GM18519 (cell line): Measurements from ENCODE around the gene TUBB6.

Experiments used
- ATAC-seq: cut with Tn5 transposase; IDR thresholded peaks from one replicate; pipeline ENCODE4 v1.9.1; 2021; ENCODE audit warnings: mild to moderate bottlenecking, moderate library complexity; ENCODE audit not compliant: unreplicated experiment, low FRiP score

The TUBB6 gene

DNA sequence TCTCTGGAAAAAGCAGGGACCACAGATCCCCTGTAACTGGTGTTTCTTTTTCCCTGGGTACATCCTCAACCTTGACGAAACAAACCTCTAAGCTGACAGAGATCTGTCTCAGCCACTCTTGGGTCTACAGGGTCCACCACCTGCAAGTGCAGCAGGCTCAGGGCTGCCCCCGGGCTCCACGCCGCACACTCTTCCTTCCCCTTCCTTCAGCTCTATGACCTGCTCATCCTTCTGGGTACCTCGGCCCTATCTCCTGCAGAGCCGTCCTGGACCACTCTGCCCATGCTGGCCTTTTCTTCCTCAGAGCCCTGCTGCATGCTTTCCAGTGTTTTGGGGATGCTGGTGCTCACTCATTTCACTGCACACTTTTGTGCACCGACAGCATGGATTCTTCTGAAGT lies 27.5 kb downstream of the TUBB6 start:
- ATAC-seq, result no peak

DNA sequence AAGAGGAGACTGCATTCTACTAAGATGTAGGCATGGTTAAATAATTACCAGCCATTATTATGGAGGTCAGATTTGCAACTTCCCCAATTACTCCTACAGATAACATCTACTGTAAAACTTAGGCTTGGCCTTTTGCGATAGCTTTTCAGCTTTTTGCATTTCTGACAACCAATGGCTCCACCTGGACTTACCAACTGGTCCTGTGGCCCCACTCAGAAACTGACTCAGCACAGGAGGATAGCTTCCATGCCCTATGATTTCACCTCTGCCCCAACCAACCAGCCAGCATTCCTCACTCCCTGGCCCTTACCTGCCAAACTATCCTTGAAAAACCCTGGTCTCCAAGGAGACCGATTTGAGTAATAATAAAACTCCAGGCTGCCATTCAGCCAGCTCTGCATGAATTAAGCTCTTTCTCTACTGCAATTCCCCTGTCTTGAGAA lies 28.2 kb downstream of the TUBB6 start:
- ATAC-seq, result no peak

DNA sequence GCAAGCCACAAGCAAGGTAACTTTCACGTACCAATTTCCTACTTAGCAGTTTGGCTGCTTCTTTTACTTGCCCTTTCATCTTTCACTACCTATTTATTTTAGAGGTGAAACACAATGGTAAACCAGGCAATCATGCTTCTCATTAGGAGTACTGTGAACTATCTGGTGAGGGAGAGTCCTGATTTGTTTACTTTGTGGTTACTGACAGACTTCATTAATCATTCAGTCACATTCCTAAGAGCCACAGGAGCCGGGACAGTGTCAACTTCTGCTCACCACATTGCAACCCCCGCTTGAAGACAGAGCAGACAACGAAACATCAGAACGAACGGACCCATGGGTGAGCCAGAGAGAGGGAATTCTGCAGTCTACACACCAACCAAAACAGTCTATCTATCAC lies 28.8 kb downstream of the TUBB6 start:
- ATAC-seq, result no peak

DNA sequence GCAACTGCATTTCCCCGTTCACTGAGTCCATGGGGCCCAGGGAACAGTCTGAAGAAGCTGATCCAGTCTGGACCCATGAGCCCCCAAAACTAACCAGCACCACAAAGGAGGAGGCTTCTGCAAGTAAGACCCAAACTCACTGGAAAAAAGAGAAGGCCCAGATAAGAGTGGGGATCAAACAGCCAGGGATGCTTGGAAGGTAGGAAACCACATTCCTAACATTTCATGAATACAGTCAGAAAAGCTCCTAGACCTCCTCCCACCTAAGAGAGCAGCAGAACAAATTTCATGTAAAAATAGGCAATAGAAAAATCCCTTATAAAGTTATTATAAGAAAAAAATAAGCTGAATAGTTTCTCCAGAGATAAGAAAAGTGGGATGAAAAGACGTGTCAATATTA lies 30.3 kb downstream of the TUBB6 start:
- no peak for ATAC-seq

DNA sequence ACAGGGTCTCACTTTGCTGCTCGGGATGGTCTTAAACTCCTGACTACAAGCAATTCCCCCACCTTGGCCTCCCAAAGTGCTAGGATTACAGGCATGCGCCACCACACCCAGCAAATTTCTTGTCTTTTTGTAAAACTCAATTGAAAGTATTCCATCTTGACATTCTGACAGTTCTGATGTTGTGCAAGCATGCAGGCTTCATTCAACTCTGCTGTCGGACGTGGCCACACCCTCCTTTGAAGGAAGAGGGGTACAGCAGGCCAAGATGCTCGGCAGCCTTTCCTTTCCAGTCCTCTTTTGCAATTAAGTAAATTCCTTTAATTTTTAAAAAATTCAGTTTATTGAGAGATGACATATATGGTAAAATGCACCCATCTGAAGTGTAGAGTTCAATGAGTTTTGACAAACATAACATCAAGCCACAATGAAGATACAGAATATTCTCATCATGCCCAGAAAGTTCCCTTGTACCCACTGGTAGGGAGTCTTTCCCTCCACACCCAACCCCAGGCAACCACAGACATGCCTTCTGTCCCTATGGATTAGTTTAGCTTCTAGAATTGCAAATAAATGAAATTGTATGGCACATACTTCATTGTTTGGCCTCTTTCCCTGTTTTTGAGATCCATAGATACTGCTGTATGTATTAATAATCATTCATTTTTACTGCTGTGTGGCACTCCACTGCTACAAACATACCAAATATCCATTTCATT lies 33.1 kb downstream of the TUBB6 start:
- no peak for ATAC-seq

DNA sequence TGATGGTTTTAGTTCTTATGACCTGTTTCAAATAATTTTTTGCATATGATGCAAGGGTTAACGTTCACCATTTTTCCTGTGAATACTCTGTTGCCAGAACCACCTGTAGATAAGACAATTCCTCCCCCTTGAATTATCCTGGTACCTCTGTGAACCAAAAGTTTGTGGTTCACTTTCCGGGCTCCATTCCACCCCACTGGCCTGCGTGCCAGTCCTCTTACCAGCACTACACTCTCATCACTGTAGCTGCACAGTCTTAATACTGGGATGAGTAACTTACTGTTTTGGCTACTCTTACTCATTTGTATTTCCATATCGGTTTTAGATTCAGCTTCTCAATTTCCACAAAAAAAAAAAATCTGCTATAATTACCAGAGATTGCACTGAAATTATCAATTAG lies 34.6 kb downstream of the TUBB6 start:
- no peak for ATAC-seq

DNA sequence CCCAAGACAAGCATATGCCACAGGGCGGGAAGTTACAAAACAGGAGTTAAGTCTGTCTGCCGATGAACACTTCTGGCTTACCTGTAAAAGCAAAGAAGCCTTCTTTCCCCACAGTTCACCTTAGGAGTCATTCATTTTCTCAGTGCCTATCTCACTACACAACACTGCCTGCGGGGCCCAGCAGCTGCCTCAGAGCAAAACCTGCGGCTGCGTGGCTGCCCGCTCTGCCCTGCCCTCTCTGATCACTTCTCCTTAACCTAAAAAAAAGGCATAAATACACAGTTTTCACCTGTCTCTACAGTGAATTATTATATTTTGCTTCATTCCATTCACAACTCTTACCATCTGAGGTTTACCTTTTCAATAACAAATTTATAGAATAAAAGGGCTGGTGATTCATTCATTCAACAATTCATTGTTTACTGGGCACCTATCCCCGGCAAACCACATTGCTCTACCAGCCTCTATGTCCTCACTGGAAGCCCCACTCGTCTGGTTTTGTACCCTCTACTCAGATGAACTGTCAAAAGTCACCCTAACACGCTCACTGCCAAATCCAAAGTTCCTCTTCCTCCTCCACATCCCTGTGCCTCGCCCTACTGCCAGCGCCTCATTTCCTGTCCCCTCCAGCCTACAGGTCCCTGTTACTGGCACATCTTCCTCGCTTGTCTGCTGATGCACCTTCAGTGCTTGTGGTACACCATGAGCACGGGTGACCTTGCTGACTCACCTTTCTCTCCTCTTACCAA lies 37.6 kb downstream of the TUBB6 start:
- ATAC-seq, result no peak

DNA sequence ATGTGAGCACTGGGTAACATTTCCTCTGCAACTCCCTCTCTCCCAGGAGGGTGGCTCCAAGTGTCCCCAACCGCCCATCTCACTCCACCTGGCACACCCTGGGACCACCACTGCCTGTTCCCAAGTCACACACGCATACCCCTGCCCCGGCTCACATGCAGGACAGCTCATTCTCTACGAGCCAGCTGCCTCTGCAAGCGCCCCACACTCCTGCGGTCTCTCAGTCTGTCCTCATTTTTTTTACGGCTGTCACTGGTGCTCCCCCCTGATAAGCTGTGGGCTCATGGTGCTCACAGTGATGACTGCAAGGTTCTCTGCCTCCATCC lies 38.2 kb downstream of the TUBB6 start:
- no peak for ATAC-seq

DNA sequence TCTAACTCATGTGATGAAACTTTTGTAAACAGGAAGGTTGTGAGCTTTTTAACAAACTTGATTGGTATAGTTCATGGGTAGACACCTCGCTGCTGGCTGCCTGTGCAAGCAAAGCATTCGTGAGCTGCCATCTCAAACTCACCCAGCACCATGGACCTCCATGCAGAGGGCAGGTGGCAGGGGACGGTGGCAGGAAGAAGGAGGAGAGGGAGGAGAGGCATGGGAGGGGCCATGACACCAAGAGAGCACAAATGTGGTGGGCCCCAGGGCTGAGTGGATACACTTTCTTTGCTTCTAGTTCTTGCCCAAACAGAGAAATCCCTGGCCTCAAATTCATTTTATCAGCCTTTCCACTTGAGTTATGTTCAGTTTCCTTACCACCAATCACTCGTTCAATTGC lies 39.9 kb downstream of the TUBB6 start:
- ATAC-seq, result no peak

DNA sequence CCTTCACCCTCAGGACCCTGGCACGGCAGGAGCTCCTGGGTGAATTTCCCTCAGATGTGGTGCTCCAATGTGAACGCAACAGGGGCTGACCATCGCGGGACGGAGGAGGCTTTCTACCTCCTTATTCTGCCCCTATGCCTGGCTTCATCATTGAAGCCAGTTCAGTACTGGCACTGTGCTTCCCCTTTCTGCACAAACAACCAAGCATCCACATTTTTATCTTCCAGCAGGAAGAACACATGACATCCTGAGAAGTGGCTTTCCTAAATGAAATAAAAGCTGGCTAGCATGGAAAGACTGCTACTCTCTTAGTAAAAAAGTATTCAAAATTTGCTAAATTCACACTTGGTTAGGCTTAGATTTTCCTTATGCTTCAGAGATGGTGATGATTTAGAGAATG lies 44.1 kb downstream of the TUBB6 start:
- no peak for ATAC-seq

DNA sequence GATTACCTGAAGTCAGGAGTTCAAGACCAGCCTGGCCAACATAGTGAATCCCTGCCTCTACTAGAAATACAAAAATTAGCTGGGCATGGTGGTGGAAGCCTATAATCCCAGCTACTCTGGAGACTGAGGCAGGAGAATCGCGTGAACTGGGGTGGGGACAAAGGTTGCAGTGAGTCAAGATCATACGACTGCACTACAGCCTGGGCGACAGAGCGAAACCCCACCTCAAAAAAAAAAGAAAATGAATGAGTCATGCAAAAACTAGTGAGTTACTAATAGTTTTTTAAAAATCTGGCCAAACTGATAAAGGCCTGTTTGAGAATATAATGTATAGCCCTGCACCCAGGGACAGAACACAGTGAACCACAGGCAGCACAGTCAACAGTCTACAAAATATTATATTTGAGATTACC lies 51.5 kb downstream of the TUBB6 start:
- no peak for ATAC-seq

DNA sequence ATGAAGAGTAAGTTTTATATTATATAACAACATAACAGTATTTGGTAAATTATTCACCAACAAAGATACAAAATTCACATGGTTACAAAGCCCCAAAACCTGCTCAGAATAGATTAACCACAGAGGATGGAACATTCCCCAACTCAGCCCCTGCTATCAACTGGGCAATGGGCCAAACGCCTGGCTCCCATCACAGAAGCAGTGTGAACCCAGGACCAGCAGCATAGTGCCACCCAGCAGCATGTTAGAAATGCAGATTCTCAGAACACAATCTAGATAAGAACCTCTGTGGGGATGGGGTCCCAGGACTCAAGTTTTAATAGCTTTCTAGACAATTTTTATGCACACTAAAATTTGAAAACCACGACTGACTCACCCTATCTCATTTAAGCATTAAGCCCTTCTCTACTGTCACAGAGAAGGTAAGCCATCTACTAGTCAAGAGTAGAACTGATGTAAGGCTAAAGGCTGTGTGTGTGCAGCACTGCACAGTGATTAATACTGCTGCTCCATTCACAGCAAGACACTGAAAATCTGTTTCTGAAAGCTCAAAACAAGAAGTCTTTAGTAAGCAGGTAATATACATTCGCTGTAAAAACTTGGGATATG lies 53.8 kb downstream of the TUBB6 start:
- ATAC-seq, result no peak

DNA sequence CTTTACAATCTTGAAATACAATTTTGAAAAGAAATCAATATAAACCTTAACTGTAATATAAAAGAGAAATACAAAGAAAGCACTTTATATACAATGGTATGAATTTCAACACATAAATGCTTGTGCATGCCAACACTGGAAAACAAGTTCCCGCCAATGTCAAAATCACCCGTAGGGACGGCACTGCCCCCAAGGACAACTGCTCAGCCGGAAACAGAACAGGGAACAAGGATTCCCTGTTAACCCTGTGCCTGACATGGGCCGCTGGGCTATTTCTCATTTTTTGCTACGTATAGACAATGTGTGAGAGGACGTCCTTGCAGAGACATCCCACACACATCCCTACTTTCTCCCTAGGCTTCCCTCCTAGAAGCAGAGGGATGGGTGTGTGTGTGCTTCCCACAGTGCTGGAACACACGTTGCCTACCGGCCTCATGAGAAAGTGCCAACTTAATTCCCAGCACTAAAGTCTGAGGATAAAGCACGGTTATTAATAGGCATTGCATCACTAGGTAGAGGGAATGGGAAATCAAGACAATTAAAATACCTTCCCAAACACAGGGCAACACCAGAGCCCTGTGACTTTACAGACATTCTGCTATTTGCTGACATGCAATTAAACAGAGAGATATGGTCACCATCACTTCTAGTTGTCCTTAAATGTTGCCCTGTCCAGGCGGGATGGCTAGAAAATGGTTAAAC lies 54.6 kb downstream of the TUBB6 start:
- ATAC-seq, result no peak

DNA sequence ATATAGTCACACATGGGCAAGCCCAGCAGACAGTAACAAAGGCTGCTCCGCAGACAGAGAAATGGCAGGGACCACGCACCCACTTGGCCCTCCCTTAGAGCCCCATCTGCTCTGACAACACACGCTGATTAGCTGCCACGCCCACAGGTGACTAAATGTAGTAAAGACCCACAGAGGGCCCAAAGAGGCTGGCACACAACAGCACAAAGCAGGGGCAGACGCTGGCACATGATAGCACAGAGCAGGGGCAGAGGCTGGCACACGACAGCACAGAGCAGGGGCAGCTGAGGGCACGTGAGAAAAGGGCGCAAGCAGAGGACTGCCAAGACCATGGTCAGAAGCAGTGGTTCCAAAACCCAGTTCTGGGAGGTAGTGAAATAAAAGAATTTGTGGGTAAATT lies 58.3 kb downstream of the TUBB6 start:
- ATAC-seq, result no peak

DNA sequence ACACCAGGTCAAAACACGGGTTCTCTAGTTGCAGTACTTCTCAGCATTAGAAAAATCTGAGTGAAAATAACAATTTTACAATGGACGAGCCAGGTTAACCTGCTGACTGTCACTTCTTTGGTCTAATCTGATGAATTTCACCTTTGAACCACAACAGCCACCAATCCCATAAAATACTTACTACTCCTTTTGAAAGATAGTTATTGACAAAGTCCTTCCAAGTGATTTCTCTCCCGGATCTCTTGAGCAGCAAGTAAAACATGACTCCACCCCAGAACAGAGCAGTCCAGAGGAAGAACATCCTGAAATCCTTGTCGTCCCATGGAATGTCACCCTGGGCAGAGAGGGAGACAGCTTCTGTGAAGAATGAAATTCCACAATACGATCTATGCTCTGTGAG lies 58.7 kb downstream of the TUBB6 start:
- ATAC-seq, result no peak

DNA sequence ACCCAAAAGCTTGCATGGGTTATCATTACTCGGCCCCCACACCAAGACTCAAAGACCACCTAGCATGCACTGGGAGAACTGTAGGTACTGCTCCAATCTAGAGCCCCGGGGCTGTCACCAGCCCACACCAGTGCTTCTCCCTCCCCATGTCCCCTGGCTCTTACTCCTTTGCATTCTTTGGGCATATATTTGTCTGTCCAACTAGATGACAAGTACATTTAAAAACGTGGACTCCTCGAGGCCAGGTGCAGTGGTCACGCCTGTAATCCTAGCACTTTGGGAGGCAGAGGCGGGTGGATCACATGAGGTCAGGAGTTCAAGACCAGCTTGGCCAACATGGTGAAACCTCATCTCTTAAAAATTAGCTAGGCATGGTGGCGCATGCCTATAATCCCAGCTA lies 61.2 kb downstream of the TUBB6 start:
- no peak for ATAC-seq

DNA sequence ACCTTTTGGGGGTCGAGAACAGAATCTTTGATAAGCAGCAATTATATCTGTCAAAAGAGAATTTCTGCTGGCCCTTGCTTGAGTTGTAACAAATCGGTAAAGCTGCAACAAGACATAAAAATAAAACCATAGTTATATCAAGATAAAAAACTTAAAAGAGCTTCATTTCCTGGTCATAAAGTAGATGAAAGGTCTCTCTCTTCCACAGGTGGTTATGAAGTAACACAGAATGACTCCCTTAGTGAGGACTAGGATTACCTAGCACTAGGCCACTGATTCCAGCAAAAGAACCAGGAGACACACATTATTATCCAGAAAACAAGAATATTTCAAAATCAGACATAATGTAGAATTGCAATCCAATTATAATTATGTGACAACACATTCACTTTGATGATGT lies 63.5 kb downstream of the TUBB6 start:
- no peak for ATAC-seq

DNA sequence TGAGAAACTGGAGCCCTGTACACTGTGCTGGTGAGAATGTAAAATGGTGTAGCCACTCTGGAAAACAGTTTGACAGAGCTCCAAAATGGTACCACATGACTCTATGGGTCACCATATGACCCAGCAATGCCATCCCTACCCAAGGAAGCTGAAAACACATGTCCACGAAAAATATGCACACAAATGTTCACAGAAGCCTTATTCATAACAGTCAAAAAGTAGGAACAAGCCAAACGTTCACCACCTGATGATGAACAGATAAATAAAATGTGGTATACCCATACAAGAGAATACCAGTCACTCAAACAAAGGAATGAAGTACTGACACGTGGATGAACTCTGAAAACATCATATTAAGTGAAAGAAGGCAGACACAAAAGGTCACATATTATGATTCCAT lies 64.4 kb downstream of the TUBB6 start:
- no peak for ATAC-seq

DNA sequence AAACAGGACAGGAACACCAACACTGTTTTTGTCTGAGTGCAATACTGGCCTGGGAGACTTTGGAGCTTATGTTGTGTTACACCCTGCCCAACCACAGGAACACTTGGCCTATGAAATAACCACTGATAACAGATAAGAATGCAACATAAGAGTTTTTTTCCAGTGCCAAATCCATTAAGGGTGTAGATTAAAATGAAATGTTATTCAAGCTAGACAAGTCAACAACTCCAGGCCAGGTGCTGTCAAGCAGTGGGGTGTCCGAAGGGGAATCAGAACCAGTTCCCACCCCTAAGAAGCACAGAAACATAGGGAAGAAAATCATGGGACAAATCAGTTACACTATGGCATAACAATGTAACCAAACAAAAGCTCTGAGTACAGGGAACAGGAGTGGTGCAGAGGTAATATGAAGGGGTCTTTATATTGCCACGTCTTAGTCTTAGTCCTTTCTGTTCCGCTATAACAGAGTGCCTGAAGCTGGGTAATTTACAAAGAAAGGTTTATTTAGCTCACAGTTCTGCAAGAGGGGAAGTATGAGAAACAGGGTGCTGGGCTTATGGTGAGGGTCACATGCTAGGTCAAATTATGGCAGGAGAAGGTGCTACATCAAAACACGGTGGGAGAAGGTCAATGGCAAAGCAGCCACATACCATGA lies 65.2 kb downstream of the TUBB6 start:
- no peak for ATAC-seq

DNA sequence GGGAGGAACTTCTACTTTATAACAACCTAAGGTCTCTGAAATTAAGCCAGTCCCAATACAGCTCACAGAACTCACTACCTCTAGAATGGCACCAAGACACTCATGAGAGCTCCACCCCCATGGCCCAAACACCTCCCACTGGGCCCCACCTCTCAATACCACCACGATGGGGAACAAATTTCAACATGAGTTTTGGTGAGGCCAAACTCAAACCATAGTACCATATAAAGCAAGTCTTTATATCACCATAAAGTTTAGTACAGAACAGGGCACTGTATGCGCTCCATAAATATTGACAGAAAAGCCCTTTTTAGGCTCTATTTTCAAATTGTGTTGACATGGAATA lies 65.7 kb downstream of the TUBB6 start:
- no peak for ATAC-seq

DNA sequence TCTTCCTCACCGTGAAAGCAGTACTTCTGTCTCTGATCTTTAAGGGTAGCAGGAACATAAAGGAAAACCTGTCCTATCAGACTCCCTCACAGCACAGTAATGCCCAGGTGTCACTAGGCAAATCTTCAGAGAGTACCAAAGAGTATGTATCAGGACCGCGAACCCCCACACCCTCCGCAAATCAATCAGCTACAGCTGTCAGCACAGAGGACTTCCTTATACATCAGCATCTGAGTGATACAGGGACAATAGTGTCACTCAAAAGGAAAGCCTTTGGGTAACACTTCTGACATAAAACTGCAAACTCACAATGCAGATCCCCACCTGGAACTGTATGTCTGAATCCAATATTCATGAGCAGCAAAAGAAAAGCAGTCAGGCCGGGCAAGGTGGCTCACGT lies 66.4 kb downstream of the TUBB6 start:
- ATAC-seq, result no peak
